T-helper 1 cell treated with Interleukin-12 subunit alpha and Interleukin-12 subunit beta and Interleukin-4 antibody, amounts not matched to agents 30 μg/mL and 1 μg/mL, for 36 hours (primary cell): Measurements from ENCODE around the gene LRRC3B.

Source experiments
- H3K27ac Mint-ChIP-seq: one replicate; pipeline ENCODE4 v1.8.0; 2021; ENCODE audit warnings: mild to moderate bottlenecking, mixed read lengths
- H3K27me3 Mint-ChIP-seq: one replicate; pipeline ENCODE4 v1.8.0; 2021; ENCODE audit warnings: low read depth, mixed read lengths
- H3K36me3 Mint-ChIP-seq: one replicate; pipeline ENCODE4 v1.8.0; 2021; ENCODE audit warnings: low read depth, mixed read lengths
- H3K4me1 Mint-ChIP-seq: one replicate; pipeline ENCODE4 v1.8.0; 2021; ENCODE audit warnings: low read depth, mixed read lengths
- H3K4me3 Mint-ChIP-seq: one replicate; pipeline ENCODE4 v1.8.0; 2021; ENCODE audit warnings: mild to moderate bottlenecking, moderate library complexity, mixed read lengths
- H3K9me3 Mint-ChIP-seq: one replicate; pipeline ENCODE4 v1.8.0; 2021; ENCODE audit warnings: mixed read lengths

Gene LRRC3B

GRCh38 chr3:26621906-26622620 lies 509 bp upstream of the LRRC3B start:
- H3K36me3 Mint-ChIP-seq, result no peaks in the 10 kb centered on the region
- H3K4me1 Mint-ChIP-seq, result no peaks in the 10 kb centered on the region
- H3K27ac Mint-ChIP-seq, result no peak overlapping the region
- H3K9me3 Mint-ChIP-seq, result no peaks in the 10 kb centered on the region
- peaks cover 33% of the 10 kb centered on the region for H3K27me3 Mint-ChIP-seq
- H3K4me3 Mint-ChIP-seq, result no peak overlapping the region

DNA sequence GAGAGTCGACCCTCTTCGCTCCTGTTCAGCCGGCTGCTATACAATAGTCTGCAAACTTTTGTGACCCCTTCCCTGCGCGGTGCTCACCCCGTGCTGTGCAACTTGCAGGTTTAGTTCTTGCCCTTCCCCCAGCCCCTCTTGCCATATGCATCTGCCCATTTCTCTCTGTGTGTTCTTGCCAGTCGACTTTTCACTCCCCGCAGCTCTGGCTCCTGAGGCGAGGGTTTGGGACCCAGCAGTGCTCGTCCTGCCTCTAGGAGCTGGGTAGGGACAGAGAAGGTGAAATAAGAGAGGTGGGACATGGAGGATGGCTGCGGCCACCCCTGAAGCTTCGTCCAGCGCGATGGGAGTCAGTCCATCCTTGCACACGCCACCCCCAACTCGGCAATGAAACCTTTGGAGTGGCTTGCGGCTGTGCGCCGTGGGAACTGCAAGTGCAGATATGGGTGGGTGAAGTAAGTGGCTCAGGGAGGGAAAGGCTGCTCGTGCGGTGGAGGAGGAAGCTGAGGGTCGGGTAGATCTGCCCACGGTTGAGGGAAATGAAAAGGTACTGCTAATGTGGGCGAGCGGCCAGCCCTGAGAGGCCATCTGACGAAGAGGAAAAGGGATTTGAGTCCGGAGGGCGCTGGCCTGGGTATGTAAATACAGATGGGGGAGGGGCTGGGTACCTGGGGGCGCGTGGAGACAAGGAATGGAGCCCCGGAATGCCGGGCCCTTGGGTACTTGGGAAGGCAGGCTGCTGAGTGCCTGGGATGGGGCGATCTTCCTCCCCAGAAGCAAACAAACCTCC lies 1.0 kb downstream of the LRRC3B start:
- Mint-ChIP-seq H3K27me3 (peaks cover 33% of the 10 kb centered on the region), H3K4me1 (no peaks in the 10 kb centered on the region), H3K36me3 (no peaks in the 10 kb centered on the region), H3K27ac (no peak overlapping the region), H3K4me3 (no peak overlapping the region), H3K9me3 (no peaks in the 10 kb centered on the region)

- no peak overlapping the region for H3K27ac Mint-ChIP-seq
- H3K36me3 Mint-ChIP-seq, result no peaks in the 10 kb centered on the region
- H3K4me3 Mint-ChIP-seq, result no peak overlapping the region
- peaks cover 33% of the 10 kb centered on the region for H3K27me3 Mint-ChIP-seq
- H3K9me3 Mint-ChIP-seq, result no peaks in the 10 kb centered on the region
- H3K4me1 Mint-ChIP-seq, result no peaks in the 10 kb centered on the region
Measured at GRCh38 chr3:26624209-26624765, 1.7 kb downstream of the LRRC3B start.

GRCh38 chr3:26625187-26625586 lies 2.6 kb downstream of the LRRC3B start:
- no peaks in the 10 kb centered on the region for H3K9me3 Mint-ChIP-seq
- no peaks in the 10 kb centered on the region for H3K4me1 Mint-ChIP-seq
- no peaks in the 10 kb centered on the region for H3K36me3 Mint-ChIP-seq
- no peak overlapping the region for H3K27ac Mint-ChIP-seq
- H3K27me3 Mint-ChIP-seq, result peaks cover 33% of the 10 kb centered on the region
- no peak overlapping the region for H3K4me3 Mint-ChIP-seq

DNA sequence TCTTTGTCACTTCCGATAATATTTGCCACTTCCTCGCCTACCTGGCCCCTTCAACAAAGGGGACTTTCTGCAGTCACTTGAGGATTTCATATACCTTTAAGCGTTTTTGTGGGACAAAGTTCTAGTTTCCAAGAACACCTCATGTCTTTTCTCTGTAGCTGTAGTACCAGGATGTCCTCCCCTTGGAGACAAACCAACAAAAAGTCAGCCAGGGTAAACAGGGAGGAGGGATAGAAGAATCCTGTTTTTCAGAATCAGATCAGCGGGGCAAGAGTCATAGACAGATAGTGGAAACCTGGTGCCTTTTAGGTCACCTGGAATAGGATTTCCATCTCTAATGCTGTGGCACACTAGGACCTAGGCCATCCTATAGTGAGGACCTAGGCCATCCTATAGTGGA lies 4.5 kb downstream of the LRRC3B start:
- Mint-ChIP-seq H3K36me3 (no peaks in the 10 kb centered on the region), H3K27me3 (peaks cover 19% of the 10 kb centered on the region), H3K27ac (no peak overlapping the region), H3K4me1 (no peaks in the 10 kb centered on the region), H3K9me3 (no peaks in the 10 kb centered on the region), H3K4me3 (no peak overlapping the region)

DNA sequence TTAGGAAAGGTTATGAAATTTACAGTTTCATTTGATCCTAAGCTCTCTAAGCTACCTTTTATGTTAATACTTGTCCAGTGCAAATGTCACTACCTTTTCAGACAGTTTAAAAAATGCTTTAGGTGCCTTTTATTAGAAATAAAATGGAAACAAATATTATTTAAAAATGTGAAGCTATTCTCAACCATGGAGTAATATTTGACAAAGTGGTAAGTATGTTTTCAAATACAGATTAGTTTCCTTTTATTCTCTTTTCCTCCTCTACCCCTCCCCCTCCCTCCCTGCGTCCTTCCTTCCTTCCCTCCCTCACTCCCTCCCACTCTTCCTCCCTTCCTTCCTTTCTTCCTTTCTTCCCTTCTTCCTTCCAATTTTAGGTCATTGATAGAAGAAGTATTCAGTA lies 6.3 kb downstream of the LRRC3B start:
- Mint-ChIP-seq H3K27ac (no peak overlapping the region), H3K36me3 (no peaks in the 10 kb centered on the region), H3K4me1 (no peaks in the 10 kb centered on the region)

DNA sequence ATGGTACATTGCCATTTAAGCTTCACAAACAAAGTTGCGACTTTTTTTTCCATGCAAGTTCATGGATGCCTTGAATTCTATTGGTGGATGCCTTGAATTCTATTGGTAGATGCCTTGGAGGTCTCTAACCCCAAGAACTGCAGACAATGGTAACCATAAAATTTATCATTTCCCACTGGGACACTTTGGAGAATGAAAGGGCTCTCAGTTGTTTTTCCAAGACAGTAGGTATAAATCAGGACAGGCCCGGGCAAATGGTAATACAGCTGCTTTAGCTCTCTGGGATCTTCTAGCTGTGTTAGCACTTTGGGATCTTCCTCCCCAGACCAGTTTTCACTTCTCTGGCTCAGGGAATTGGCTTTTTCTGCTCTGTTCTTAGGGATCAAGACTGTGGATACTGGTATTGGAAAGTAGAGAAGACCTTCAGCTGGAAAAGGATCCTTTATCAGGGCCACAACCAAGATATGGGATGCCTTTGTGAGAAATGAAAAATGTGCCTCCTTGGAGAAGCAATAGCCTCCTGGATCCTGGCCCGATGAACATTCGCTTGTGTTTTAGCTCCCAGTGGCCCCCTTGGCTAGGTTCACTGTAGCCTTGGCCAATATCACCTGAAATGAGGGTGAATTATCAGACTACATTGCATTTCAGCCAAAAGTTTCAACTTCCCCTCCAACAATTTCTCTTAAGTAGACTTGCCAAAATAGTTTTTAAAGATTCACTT lies 8.3 kb downstream of the LRRC3B start:
- Mint-ChIP-seq H3K4me3 (no peak overlapping the region), H3K36me3 (no peaks in the 10 kb centered on the region), H3K9me3 (peaks cover 4% of the 10 kb centered on the region), H3K4me1 (no peaks in the 10 kb centered on the region), H3K27ac (no peak overlapping the region), H3K27me3 (no peaks in the 10 kb centered on the region)

More for the DNA sequence above, 6.3 kb downstream of the LRRC3B start:
- H3K27me3 Mint-ChIP-seq, result peaks cover 4% of the 10 kb centered on the region
- H3K4me3 Mint-ChIP-seq, result no peak overlapping the region
- H3K9me3 Mint-ChIP-seq, result peaks cover 4% of the 10 kb centered on the region

- H3K27me3 Mint-ChIP-seq, result no peaks in the 10 kb centered on the region
- peaks cover 4% of the 10 kb centered on the region for H3K9me3 Mint-ChIP-seq
- H3K4me3 Mint-ChIP-seq, result no peak overlapping the region
Measured at GRCh38 chr3:26631390-26631738, 8.8 kb downstream of the LRRC3B start.

DNA sequence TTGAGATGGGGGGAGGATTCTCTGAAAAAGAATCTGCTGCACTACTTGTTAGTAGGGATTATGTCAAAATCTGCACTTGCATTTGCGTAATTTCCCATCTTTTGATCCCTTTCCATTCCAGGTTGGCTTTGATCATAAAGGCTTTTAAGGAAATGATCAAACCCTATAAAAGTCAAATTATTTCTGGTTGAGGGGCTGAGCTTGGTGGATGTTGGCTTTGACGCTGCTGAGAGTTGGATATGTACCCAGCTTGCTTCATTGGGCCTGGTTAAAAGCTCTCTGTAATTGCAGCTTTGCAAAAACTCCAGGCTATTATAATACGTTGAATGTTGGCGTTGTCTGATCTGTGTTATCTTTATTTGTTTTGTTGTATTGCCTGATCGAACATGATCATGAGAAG lies 12.0 kb downstream of the LRRC3B start:
- H3K4me3 Mint-ChIP-seq, result no peak overlapping the region
- H3K27me3 Mint-ChIP-seq, result no peaks in the 10 kb centered on the region
- H3K27ac Mint-ChIP-seq, result no peak overlapping the region
- no peaks in the 10 kb centered on the region for H3K4me1 Mint-ChIP-seq
- no peaks in the 10 kb centered on the region for H3K36me3 Mint-ChIP-seq
- peaks cover 4% of the 10 kb centered on the region for H3K9me3 Mint-ChIP-seq

More at GRCh38 chr3:26631390-26631738, 8.8 kb downstream of the LRRC3B start:
- Mint-ChIP-seq H3K4me1 (no peaks in the 10 kb centered on the region), H3K36me3 (no peaks in the 10 kb centered on the region), H3K27ac (no peak overlapping the region)

GRCh38 chr3:26636096-26636727 lies 13.6 kb downstream of the LRRC3B start:
- Mint-ChIP-seq H3K4me3 (no peak overlapping the region), H3K27ac (no peak overlapping the region), H3K4me1 (no peaks in the 10 kb centered on the region), H3K36me3 (no peaks in the 10 kb centered on the region), H3K9me3 (peaks cover 10% of the 10 kb centered on the region), H3K27me3 (no peaks in the 10 kb centered on the region)

DNA sequence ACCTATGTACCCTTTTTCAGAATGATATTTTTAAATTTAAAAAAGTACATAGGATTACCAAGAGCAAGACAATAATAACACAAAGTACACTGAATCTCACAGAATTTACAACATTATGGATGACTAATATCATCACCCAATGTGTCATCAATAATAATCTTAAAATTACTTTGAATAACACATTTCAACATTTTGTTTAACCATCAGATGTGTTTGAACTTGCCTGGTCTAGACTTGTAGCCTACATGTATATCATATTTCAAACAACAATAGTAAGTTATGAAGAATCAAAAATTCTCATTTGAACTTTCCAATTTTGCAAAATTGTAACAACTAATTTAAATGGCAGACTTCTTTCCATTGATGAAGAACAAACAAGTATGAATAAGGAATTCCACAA lies 15.1 kb downstream of the LRRC3B start:
- Mint-ChIP-seq H3K36me3 (no peaks in the 10 kb centered on the region), H3K4me1 (no peaks in the 10 kb centered on the region), H3K9me3 (peaks cover 10% of the 10 kb centered on the region), H3K27me3 (no peaks in the 10 kb centered on the region), H3K4me3 (no peak overlapping the region), H3K27ac (no peak overlapping the region)

GRCh38 chr3:26638113-26638512 lies 15.5 kb downstream of the LRRC3B start:
- Mint-ChIP-seq H3K4me1 (no peaks in the 10 kb centered on the region), H3K4me3 (no peak overlapping the region), H3K36me3 (no peaks in the 10 kb centered on the region), H3K9me3 (peaks cover 10% of the 10 kb centered on the region), H3K27me3 (no peaks in the 10 kb centered on the region), H3K27ac (no peak overlapping the region)

GRCh38 chr3:26639339-26639738 lies 16.8 kb downstream of the LRRC3B start:
- Mint-ChIP-seq H3K36me3 (no peaks in the 10 kb centered on the region), H3K4me3 (no peak overlapping the region), H3K9me3 (peaks cover 6% of the 10 kb centered on the region), H3K27ac (no peak overlapping the region), H3K27me3 (no peaks in the 10 kb centered on the region), H3K4me1 (no peaks in the 10 kb centered on the region)

- no peaks in the 10 kb centered on the region for H3K9me3 Mint-ChIP-seq
- no peaks in the 10 kb centered on the region for H3K27me3 Mint-ChIP-seq
- H3K27ac Mint-ChIP-seq, result no peak overlapping the region
- no peaks in the 10 kb centered on the region for H3K36me3 Mint-ChIP-seq
- no peaks in the 10 kb centered on the region for H3K4me1 Mint-ChIP-seq
- H3K4me3 Mint-ChIP-seq, result no peak overlapping the region
Measured at GRCh38 chr3:26647078-26647477, 24.5 kb downstream of the LRRC3B start.
